ENCODE data around the gene E2F6. TPM values are rescaled to one million over a fixed set of nuclear protein-coding genes. Genes with fewer than 3 reads are reported as not detected.

E2F6 gene
- total and polyA plus RNA-seq, 2 of the 13 experiments (the other 11 are each of a cell fraction or from before 2014, with no cell fraction given) = 27.3 to 36.0 TPM

DNA sequence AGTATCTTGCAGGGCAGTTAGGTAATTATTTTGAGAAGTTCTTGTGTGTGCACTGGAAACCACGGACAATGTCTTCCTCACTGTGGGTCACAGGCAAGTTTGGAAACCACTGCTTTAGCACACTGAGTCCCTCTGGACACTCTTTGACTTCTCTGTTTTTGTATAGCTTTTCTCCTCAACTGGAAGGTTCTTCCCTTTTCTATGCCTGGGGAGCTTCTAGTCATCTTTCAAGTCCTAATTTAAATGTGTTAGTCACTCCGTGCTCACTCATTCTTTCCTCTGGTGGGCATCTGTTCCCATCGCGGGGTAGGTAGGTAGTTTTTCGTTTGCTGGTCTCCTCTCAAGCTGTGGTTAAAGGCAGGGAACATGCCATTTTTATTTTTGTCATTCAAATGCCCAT, 32.1 kb downstream of the E2F6 start (continued):
- TF ChIP-seq, protein P1, sequence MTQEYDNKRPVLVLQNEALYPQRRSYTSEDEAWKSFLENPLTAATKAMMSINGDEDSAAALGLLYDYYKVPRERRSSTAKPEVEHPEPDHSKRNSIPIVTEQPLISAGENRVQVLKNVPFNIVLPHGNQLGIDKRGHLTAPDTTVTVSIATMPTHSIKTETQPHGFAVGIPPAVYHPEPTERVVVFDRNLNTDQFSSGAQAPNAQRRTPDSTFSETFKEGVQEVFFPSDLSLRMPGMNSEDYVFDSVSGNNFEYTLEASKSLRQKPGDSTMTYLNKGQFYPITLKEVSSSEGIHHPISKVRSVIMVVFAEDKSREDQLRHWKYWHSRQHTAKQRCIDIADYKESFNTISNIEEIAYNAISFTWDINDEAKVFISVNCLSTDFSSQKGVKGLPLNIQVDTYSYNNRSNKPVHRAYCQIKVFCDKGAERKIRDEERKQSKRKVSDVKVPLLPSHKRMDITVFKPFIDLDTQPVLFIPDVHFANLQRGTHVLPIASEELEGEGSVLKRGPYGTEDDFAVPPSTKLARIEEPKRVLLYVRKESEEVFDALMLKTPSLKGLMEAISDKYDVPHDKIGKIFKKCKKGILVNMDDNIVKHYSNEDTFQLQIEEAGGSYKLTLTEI (CRISPR knock-in tag; conservative IDR thresholded peaks at IDR 0.05) = no peak
- no peak for TF ChIP-seq KLF9 (CRISPR knock-in tag; IDR thresholded peaks at IDR 0.05; ENCODE audit: low read depth)
- TF ChIP-seq, protein P2, sequence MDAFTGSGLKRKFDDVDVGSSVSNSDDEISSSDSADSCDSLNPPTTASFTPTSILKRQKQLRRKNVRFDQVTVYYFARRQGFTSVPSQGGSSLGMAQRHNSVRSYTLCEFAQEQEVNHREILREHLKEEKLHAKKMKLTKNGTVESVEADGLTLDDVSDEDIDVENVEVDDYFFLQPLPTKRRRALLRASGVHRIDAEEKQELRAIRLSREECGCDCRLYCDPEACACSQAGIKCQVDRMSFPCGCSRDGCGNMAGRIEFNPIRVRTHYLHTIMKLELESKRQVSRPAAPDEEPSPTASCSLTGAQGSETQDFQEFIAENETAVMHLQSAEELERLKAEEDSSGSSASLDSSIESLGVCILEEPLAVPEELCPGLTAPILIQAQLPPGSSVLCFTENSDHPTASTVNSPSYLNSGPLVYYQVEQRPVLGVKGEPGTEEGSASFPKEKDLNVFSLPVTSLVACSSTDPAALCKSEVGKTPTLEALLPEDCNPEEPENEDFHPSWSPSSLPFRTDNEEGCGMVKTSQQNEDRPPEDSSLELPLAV (CRISPR knock-in tag; conservative IDR thresholded peaks at IDR 0.05; ENCODE audit: low read depth) = no peak
- no peak for TF ChIP-seq ZNF253 (CRISPR knock-in tag; IDR thresholded peaks at IDR 0.05; ENCODE audit: borderline replicate concordance)
- no peak for TF ChIP-seq ZNF589 (CRISPR knock-in tag; conservative IDR thresholded peaks at IDR 0.05)
- TF ChIP-seq, protein P3, sequence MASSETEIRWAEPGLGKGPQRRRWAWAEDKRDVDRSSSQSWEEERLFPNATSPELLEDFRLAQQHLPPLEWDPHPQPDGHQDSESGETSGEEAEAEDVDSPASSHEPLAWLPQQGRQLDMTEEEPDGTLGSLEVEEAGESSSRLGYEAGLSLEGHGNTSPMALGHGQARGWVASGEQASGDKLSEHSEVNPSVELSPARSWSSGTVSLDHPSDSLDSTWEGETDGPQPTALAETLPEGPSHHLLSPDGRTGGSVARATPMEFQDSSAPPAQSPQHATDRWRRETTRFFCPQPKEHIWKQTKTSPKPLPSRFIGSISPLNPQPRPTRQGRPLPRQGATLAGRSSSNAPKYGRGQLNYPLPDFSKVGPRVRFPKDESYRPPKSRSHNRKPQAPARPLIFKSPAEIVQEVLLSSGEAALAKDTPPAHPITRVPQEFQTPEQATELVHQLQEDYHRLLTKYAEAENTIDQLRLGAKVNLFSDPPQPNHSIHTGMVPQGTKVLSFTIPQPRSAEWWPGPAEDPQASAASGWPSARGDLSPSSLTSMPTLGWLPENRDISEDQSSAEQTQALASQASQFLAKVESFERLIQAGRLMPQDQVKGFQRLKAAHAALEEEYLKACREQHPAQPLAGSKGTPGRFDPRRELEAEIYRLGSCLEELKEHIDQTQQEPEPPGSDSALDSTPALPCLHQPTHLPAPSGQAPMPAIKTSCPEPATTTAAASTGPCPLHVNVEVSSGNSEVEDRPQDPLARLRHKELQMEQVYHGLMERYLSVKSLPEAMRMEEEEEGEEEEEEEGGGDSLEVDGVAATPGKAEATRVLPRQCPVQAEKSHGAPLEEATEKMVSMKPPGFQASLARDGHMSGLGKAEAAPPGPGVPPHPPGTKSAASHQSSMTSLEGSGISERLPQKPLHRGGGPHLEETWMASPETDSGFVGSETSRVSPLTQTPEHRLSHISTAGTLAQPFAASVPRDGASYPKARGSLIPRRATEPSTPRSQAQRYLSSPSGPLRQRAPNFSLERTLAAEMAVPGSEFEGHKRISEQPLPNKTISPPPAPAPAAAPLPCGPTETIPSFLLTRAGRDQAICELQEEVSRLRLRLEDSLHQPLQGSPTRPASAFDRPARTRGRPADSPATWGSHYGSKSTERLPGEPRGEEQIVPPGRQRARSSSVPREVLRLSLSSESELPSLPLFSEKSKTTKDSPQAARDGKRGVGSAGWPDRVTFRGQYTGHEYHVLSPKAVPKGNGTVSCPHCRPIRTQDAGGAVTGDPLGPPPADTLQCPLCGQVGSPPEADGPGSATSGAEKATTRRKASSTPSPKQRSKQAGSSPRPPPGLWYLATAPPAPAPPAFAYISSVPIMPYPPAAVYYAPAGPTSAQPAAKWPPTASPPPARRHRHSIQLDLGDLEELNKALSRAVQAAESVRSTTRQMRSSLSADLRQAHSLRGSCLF (CRISPR knock-in tag; IDR thresholded peaks at IDR 0.05; ENCODE audit: borderline replicate concordance) = no peak
- TF ChIP-seq NAIF1 (CRISPR knock-in tag; IDR thresholded peaks at IDR 0.05; ENCODE audit: borderline replicate concordance) = no peak
- TF ChIP-seq ERF (CRISPR knock-in tag; IDR thresholded peaks at IDR 0.05) = no peak
- TF ChIP-seq, protein P4, sequence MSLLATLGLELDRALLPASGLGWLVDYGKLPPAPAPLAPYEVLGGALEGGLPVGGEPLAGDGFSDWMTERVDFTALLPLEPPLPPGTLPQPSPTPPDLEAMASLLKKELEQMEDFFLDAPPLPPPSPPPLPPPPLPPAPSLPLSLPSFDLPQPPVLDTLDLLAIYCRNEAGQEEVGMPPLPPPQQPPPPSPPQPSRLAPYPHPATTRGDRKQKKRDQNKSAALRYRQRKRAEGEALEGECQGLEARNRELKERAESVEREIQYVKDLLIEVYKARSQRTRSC (CRISPR knock-in tag; IDR thresholded peaks at IDR 0.05; ENCODE audit: low read depth) = no peak
- no peak for TF ChIP-seq ZNF672 (CRISPR knock-in tag; IDR thresholded peaks at IDR 0.05)
- TF ChIP-seq MAZ (IDR thresholded peaks at IDR 0.05; ENCODE audit: borderline replicate concordance, low read depth, low read length) = no peak
- no peak for TF ChIP-seq MAZ (CRISPR knock-in tag; IDR thresholded peaks at IDR 0.05; ENCODE audit: low read depth)
- TF ChIP-seq ZNF572 (CRISPR knock-in tag; IDR thresholded peaks at IDR 0.05) = no peak
- no peak for TF ChIP-seq REPIN1 (CRISPR knock-in tag; IDR thresholded peaks at IDR 0.05; ENCODE audit: borderline replicate concordance, low read depth)

All from HepG2 (cell line).